WI38 (cell line): ENCODE measurements around the gene CALM3.

ENCODE experiments used
- H3K4me3 ChIP-seq: 2 replicates; pipeline ENCODE4 v1.5.1; 2011; ENCODE audit warnings: low read depth, mild to moderate bottlenecking, control low read depth, low read length
- TF ChIP-seq, protein P1 (sequence below): IDR thresholded peaks from 2 replicates; pipeline ENCODE4 v1.5.1; 2012; ENCODE audit warnings: low read depth, mild to moderate bottlenecking, control low read depth, low read length

Gene CALM3

GRCh38 chr19:46616631-46617322 lies 15.6 kb downstream of the CALM3 start:
- H3K4me3 ChIP-seq, result no peak overlapping the region
- TF ChIP-seq, protein P1, sequence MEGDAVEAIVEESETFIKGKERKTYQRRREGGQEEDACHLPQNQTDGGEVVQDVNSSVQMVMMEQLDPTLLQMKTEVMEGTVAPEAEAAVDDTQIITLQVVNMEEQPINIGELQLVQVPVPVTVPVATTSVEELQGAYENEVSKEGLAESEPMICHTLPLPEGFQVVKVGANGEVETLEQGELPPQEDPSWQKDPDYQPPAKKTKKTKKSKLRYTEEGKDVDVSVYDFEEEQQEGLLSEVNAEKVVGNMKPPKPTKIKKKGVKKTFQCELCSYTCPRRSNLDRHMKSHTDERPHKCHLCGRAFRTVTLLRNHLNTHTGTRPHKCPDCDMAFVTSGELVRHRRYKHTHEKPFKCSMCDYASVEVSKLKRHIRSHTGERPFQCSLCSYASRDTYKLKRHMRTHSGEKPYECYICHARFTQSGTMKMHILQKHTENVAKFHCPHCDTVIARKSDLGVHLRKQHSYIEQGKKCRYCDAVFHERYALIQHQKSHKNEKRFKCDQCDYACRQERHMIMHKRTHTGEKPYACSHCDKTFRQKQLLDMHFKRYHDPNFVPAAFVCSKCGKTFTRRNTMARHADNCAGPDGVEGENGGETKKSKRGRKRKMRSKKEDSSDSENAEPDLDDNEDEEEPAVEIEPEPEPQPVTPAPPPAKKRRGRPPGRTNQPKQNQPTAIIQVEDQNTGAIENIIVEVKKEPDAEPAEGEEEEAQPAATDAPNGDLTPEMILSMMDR, result peak; percentile 32

DNA sequence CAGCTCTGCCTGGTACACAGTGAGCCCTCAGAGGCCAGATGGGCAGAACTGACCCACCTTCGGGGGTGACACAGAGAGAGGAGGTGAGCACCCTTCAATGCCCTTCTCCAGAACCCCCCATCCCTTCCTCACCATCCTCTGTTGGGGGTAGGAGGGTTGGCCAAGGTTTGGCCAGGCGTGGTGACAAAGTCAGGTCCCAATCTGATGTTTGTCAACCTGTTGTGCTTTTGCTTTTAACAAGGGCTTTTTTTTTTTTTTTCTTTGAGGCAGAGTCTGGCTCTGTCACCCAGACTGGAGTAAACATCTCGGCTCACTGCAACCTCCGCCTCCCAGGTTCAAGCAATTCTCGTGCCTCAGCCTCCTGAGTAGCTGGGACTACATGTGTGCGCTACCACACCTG lies 16.5 kb downstream of the CALM3 start:
- TF ChIP-seq, protein P1, result no peak
- H3K4me3 ChIP-seq, result no peak overlapping the region

GRCh38 chr19:46618670-46619231 lies 17.6 kb downstream of the CALM3 start:
- TF ChIP-seq, protein P1, result no peak

DNA sequence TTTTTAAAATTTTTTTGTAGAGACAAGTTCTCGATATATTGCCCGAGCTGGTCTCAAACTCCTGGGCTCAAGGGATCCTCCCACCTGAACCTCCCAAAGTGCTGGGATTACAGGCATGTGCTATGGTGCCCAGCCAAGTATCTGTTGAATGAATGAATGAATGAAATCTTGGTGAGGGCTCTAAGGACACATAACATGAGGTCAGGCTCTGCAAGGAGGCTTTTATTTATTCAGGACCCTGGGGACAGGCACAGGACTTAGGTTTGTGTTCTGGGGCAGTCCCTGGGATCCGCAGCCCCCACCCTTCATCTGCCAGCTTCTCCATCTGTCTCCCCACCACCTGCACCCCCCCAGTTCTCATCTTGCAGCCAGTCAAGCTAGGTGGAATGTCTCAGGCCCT lies 19.1 kb downstream of the CALM3 start:
- TF ChIP-seq, protein P1, result no peak
- no peak overlapping the region for H3K4me3 ChIP-seq

More at GRCh38 chr19:46618670-46619231, 17.6 kb downstream of the CALM3 start:
- H3K4me3 ChIP-seq, result no peak overlapping the region

DNA sequence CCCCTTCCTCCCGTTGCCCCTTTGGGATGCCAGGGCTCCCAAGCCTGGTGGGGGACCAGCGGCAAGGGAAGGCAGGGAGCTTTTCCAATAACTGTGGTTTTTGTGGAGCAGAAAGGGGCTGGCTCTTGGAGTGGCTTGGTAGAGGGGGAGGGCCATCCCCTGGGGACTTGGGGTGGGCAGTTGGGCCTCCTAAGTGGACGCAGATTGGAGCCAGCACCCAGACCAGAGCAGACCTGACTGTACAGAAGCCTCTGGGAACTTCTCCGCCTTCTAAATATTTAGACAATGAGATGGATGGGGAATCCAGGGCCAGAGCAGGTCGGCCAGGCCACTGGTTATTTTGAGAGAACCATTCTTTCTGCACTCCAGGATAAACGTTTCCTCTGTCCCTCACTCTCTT lies 19.6 kb downstream of the CALM3 start:
- TF ChIP-seq, protein P1, result no peak
- no peak overlapping the region for H3K4me3 ChIP-seq

DNA sequence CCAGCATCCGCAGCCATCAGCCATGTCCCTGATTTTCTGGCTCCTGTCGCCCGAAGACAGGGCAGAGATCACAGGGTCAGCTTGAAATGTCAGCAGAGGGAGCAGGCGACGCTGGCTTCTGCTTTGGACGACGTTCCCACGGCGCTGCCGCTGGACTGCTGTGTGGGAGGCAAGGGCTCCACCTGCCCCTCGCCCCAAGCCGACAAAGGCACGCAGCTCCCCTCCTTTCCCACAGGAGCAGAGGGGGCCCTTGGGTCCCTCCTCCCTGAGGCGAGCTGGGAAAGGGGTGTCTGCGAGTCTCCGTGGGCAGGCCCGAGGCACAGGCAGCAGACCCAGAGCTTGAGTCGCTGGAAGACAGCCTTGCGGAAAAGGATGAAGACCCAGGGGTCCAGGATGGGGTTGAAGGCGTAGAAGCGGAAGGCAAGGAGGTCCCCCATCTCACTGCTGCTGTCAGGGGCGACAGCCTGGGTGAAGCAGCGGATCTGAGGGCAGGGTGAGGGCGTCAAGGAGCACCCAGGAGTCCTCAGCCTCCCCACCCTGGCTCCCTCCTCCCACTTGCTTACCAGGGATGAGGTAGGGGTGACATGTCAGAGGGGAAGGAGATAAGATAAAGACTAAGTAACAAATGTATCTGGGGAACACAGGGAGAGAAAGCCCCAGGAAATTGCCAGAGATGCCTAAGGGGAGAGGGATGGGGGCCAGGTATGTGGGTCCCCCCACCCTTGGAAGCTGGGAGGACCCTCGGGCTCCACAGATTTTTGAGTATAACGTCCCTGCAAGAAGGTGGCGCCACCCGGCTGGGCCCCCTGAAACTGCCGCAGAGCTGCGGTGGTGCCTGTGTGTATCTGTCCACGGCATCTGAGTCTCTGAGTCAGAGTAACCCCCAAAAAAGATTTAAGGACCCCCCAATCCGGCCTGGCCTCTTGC lies 20.3 kb downstream of the CALM3 start:
- no peak overlapping the region for H3K4me3 ChIP-seq
- TF ChIP-seq, protein P1, result no peak

DNA sequence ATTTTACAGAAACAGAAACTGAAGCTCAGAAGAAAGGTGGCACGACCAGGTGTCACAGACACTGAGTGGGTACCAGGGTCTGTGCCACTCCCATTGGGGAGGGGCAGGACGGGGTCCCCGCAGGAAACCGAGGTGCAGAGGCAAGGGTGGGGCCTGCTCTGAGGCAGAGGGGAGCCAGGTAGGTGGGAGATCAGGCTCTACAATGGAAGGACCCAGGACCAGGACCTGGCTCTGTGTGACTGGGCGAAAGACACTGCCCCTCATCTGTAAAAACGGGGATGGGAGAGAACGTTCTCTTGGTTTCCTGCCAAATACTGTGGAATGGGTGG lies 21.0 kb downstream of the CALM3 start:
- no peak overlapping the region for H3K4me3 ChIP-seq
- TF ChIP-seq, protein P1, result no peak
